SKM-1 (cell line): ENCODE data around the gene TREM2.

Source experiments
- DNase-seq: peaks from one replicate; lab custom pipeline; 2025; ENCODE audit not compliant: unreplicated experiment; lab: John Stamatoyannopoulos, UW

TREM2 gene

GRCh38 chr6:41184761-41185160 is 21.8 kb upstream of the TREM2 start:
- no peak for DNase-seq

DNA sequence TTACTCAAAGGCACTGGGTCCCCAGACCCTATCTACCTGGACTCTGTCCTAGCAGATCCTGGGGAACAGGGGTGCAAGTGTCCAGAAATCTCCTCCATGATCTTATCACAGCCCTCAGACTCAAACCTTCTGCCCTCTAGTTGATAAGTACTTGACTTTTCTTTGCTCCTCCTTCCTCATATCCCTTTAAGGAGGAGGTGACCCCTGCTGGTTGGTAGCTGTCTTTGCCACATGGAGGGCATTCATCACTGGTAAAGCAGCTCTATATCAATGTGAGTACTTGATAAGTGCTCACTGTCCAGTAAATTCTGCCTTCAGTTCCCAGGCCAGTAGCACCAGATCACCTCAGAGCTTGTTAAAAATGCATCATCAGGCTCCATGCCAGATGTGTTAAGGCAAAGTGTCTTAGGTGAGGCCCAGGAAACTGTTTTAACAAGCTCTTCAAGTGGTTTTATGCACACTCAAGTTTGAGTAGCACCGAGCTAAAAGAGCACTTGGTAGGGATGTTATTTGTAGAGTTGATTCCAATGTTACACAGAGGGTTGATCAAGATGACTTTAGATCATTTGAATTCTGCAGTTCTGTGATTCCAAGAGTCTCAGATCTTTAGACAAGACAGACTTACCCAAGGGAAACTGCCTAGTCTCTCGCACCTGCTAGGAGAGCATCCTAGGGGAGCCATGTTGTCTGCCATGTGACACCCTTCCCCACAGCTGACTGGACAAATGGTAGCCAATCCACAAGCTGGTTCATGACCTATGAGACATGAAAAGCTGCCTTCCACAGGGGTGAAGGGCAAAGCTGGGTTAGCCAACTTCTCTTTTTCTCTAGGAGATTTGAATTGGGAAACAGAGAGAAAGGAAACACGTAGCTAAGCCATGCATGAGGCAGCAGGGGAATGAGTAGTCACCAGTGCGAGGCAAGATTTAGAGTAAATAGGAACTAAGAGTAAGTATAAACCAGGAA is 19.4 kb upstream of the TREM2 start:
- DNase-seq = peak; percentile 98

GRCh38 chr6:41181566-41181965 is 18.6 kb upstream of the TREM2 start:
- DNase-seq = no peak

DNA sequence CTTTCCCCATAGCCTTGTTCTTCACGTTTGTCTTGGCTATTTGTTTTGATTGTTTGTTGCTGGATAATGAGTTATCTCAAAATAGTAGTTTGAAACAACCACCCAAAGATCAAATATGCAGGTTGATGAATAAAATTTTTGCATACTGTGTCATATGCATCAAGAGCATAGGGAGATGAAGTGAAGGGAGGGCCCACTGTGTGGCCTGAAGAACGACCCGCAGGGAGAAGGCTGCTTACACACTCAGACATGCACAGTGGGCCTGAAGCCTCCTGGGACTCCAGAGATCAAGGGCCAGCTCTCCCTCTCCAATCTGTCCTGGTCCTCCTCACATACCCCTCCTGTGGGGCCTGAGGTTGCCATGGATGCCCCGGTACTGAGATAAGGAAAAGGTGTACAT is 16.2 kb upstream of the TREM2 start:
- DNase-seq = no peak

DNA sequence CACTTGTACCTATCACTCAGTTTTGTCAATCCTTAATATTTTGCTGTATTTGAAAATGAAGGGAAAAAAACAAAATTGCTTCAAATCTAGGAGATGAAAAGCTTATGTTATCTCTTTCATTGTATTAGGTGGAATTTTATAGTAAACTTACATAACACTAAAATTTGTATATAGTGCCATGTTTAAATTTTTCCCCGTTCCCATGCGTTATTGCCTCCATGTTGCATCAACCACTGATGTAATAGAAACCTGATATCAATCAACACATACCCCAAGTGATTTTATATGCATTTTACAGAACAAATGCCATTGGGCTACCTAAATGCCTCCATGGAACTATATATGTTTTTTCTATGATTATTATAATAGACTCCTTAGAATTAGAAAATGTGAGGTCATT is 14.8 kb upstream of the TREM2 start:
- DNase-seq = no peak

DNA sequence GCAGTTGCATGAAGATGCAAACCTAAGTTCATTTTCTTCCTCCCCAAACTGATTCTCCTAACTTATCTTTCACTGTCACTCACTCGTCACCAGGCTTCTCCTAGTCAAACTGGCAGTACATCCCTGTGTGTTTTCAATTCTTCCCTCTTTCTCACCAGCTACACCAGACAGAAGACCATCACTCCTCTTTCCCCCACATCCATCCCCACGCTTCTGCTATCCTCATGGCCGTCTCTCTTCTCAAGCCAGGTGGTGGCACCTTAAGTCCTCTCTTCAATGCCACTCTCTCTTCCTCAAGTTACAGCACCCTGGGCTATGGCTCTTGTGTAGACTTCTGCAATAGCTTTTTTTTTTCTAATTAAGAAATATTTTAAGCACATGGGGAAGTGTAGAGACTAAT is 14.4 kb upstream of the TREM2 start:
- no peak for DNase-seq

DNA sequence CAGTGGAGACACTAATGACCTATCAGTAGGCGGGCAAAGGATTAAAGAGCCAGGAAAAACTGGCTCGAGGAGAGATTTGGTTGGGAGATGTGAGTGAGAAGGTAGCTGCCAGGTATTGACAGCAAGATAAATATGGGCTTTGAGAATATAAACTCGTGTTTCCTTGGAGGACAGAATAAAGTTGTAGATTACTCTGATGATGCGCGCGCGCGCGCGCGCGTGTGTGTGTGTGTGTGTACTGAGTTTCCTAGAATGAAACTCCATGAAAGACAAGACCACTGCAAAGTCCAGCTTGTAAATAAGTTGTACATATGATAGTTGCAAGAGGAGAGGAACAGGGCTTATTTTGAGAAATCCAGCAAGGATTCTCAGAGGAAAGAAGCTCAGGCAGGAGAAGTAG is 13.3 kb upstream of the TREM2 start:
- no peak for DNase-seq

DNA sequence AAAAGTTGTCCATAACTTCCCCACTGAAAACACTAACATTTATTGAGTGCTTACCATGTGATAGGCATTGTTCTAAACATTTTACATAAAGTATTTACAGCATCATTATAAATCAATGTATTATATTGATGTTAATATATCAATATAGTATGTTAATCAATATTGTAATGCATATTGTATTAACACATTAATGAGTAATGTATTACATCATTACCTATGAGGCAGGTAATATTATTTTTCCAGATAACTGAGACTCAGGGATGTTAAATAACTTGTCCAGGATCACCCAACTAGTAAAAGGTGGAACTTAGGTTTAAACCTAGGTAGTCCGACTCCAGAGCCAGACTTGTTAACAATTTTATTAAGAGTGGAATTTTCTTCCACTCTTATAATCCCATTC is 12.2 kb upstream of the TREM2 start:
- DNase-seq = no peak

- no peak for DNase-seq
These were observed 11.7 kb upstream of the TREM2 start for GRCh38 chr6:41174610-41175009.

- no peak for DNase-seq
These were observed 9.0 kb upstream of the TREM2 start for GRCh38 chr6:41171908-41172307.

GRCh38 chr6:41170547-41171160 is 7.7 kb upstream of the TREM2 start:
- DNase-seq = no peak

DNA sequence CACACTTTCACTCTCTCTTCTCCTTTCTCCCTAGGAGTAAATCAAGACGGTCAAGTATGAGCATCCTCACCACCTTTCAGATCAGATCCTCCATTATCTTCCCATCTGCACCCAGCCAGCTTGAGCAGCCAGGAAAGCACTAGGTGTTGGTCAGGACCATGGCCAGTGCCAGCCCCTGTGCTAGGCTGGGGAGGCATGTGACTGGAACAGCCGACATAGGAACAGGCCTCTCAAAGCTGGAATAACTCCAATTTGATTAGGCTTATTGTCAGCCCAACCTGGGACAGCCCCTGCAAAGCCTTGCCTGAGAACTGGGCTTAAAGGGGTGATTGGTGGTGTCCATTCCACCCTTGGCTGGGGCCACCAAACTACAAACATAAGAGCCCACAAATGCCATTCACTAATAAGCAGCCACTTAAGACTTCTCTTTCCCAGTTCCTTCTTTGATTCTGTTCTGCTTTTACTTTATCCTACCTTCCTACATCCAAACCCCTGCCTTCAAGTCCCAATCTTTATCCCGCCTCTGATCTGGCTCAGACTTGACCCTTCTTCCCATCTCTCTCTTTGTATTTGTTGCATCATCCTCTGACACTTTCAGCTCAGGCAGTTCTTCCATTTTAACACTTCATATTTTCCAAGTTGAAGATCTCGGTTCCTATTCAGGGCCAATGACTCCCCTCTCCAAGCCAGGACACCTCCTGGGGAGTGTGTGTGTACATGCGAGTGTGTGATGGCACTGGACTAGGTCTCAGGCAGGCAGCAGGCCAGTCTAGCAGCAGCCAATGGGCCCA is 4.5 kb upstream of the TREM2 start:
- DNase-seq = no peak

- no peak for DNase-seq
These were observed 1.7 kb upstream of the TREM2 start for GRCh38 chr6:41164551-41165120.

DNA sequence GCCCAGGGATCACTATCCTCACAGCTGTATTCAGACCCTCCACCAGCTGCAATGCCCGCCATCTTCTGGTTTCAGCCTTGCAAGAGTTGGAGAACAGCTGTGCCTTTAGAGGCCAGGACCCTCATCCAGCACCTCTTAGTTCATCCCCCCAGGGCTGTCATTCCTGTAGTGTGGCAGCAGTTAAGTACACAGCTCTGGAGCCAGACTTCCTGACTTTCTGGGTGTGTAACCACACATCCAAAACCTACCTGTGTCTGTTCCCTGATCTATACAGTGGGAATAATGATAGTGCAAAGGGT is 452 bp upstream of the TREM2 start:
- DNase-seq = no peak

DNA sequence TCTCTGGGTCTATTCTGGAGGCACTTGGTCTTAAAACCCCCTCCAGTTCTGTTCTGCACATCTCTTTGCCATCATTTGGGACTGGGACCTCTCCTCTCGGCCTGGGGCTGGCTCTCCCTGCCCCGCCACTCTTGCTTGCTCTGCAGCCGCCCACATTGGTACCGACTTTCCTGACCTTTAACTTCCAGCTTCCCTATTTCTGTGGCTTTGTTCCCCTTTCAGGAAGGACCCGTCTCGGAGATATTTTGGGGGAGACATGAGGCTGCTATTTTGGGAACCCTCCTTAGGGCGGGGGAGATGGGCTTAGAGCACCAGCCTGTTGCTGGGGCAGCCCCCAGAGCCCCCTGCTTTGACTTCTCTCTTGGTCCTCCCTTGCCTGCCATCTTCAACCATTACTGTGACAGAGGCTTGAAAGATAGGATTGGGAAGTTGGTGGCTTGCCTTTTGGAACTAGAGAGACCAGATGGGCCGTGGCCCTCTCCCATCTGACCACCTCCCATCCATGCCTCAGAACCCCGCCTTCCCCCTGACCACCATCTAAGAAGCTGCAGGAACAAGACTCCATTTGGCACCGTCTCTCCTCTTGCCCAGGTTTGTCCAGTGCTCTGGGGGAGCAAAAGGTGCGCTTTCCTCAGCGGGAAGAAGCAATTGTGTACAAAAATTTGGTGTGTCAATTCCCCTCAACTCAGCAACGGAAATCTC is 914 bp downstream of the TREM2 start:
- DNase-seq = no peak

DNA sequence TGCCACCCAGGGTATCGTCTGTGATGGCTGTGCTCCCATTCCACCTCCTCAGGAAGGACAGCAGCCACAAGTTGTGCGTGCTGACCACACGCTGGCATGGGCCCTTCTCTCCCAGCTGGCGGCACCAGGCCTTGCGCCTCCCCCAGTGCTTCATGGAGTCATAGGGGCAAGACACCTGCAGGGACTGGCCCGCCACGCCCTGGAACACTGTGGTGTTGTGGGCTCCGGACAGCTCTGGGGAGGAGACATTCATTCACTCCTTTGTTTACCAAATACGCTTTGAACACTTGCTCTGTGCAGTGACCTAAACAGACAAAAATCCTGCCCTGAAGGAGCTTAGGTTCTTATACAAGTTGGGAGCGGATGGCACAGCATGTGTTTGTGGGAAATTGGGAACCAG is 1.5 kb downstream of the TREM2 start:
- DNase-seq = no peak

DNA sequence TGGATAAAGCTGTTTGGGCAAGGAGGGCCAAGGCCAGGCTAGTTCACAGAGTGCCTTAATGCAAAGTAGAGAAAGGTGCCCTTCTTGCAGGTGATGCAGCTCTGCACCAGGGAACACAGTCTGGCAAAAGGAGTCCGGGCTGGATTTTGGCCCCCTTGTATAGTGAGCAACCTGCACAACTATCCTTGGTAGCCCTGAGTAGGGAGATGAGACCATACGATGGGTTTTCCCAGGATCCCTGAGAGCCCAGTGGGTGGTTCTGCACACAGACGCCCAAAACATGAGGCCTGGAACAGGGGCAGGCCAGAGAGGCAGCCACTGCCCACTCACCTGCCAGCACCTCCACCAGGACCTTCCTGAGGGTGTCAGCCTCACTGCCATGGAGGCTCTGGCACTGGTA is 2.0 kb downstream of the TREM2 start:
- DNase-seq = no peak

DNA sequence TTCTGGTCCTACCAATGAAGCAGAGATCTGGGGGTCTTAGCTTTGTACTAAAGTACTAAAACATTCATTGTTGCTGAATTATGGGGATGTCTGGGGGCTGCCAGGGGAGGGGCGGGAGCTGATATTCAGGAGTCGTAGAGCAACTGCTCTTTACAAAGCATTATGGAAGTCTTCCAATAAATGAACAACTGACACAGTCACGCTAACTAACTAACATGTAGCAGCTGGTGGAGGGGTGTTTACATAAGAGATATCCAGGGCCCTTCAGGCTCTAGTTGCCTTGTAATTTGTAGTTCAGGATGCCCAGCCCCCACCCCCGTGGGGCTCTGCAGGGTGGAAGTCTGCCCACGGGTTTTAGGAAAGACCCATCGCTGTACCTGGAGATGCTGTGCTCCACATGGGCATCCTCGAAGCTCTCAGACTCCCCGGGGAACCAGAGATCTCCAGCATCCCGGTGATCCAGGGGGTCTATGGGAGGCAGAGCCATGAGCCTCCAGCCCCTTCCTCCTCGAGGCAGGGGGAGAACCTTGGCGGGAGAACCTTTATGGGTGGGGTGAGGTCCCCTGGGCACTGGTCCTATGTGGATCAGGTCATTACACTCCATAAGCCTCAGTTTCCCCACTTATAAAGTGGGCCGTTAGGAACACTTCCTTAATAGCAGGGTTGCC is 3.4 kb downstream of the TREM2 start:
- DNase-seq = no peak

- peak; percentile 70 for DNase-seq
These were observed 5.6 kb downstream of the TREM2 start for GRCh38 chr6:41157323-41157722.

DNA sequence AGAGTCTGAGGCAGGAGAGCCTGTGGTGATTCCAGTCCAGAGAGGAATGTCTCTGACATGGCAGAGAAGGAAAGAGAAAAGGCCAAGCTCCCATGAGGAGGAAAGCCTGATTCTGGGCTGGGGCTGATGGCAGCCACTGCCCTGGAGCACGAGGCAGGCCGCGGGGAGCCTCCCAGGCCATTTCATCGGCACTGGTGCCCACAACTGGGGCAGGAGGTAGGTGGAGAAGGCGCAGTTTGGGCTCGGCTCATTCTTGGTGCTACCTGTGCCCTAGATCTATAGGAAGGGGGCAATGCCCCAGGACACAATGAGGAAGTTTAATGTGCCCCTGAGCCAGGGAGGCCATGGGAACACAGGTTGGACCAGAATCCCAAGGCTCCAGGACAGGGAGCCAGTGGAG is 6.1 kb downstream of the TREM2 start:
- no peak for DNase-seq
